ENCODE results near the gene AFF3. TPM values are rescaled to one million over a fixed set of nuclear protein-coding genes. Genes with fewer than 3 reads are reported as not detected.

AFF3 gene
- total and polyA plus RNA-seq, 2 of the 4 experiments (the other 2 are of a cell fraction) = 12.9 to 14.3 TPM

DNA sequence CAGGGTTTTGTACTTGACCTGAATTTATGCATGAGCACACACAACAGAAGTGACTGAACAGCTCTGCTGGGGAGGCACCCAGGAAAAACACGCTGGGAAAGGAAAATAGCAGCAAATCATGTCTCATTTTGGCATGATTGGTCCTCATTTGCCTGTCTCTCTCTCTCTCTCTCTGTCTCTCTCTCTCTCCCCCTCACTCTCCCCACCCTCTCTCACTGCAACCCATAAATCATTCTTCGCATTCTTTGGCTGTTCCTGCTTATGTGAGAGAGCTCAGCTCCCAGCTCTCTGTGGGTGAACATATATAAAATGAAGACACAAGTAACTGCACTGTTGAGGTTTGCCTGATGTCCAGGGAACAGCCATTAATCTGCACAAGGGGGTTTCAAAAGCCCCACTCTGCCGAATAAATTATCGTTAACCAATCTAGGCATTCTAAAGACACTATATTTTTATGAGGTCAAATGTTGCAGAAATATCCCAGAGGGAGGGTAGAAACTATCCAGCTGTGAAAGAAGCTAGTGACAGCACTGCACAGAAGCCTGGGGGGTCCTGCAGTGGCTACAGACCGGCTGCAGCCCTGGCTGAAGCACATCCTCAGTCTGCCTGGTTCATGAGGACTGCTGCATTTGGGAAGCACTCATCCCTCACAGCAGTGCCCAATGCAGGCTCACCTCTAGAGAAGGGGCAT, 260.3 kb downstream of the AFF3 start:
- Histone ChIP-seq H3K27ac (ENCODE audit: insufficient read depth, low read length) (peak overlapping the region; percentile 86), H2BK20ac (ENCODE audit: low read depth, low read length) (peak overlapping the region; percentile 99), H3K56ac (ENCODE audit: extremely low read depth, insufficient read depth, low read length) (peak overlapping the region; percentile 97), H3K36me3 (ENCODE audit: control insufficient read depth, insufficient read depth, low read length) (no peaks in the 10 kb centered on the region), H3K9me1 (ENCODE audit: insufficient read depth, low read length) (peaks cover 11% of the 10 kb centered on the region), H3K9ac (ENCODE audit: low read depth, low read length) (peak overlapping the region; percentile 68), H2AK9ac (replicated peaks; ENCODE audit: low read depth, low read length, poor library complexity) (peak overlapping the region; percentile 86), H4K5ac (ENCODE audit: low read depth, low read length) (peak overlapping the region; percentile 85), H2BK15ac (ENCODE audit: low read depth, low read length) (peak overlapping the region; percentile 85; the same call in 2 of the 3 replicates), H3K4ac (ENCODE audit: low read depth, low read length) (peak overlapping the region; percentile 97), H2AFZ (replicated peaks; ENCODE audit: low read length, poor library complexity) (no peak overlapping the region), H3K4me1 (ENCODE audit: control insufficient read depth, insufficient read depth, low read length) (peaks cover 22% of the 10 kb centered on the region), H3K14ac (replicated peaks; ENCODE audit: low read depth, low read length) (peak overlapping the region; percentile 94), H2AK5ac (ENCODE audit: low read depth, low read length) (peak overlapping the region; percentile 97), H4K20me1 (ENCODE audit: insufficient read depth, low read length) (no peaks in the 10 kb centered on the region), H4K91ac (ENCODE audit: insufficient read depth, low read depth, low read length) (peak overlapping the region; percentile 99), H3K9me3 (ENCODE audit: control insufficient read depth, insufficient read depth, low read length) (no peaks in the 10 kb centered on the region), H2BK120ac (ENCODE audit: low read depth, low read length) (peak overlapping the region; percentile 98), H3K18ac (ENCODE audit: low read depth, low read length) (peak overlapping the region; percentile 97), H3K4me3 (ENCODE audit: insufficient read depth, low read depth, low read length) (no peak overlapping the region), H4K8ac (ENCODE audit: low read depth in 2 of 2, low read length in 2 of 2) (peak overlapping the region; percentile 90 to 95), H3K4me2 (ENCODE audit: low read depth, low read length) (peak overlapping the region; percentile 32), H2BK5ac (ENCODE audit: low read depth, low read length, poor library complexity, severe bottlenecking) (peak overlapping the region; percentile 97), H3K23ac (ENCODE audit: low read depth, low read length) (peak overlapping the region; percentile 96), H3K79me1 (ENCODE audit: low read depth in 1 of 2, low read length in 2 of 2) (peaks cover 6 to 27% of the 10 kb centered on the region in 2 experiments), H3K27me3 (ENCODE audit: control insufficient read depth, insufficient read depth, low read length) (no peaks in the 10 kb centered on the region)
- TF ChIP-seq POLR2A (IDR thresholded peaks at IDR 0.05; ENCODE audit: low read depth, low read length) = peak; percentile 57
- TF ChIP-seq SMC3 (IDR thresholded peaks at IDR 0.05; ENCODE audit: low read depth, low read length) = peak; percentile 25; the same call in 1 of the 2 replicates
- no peak for TF ChIP-seq CHD1 (IDR thresholded peaks at IDR 0.05; ENCODE audit: low read depth, low read length)
- peak; percentile 30; the same call in 1 of the 2 replicates for TF ChIP-seq RAD21 (IDR thresholded peaks at IDR 0.05; ENCODE audit: low read length)
- TF ChIP-seq MAZ (IDR thresholded peaks at IDR 0.05; ENCODE audit: borderline replicate concordance, low read depth, low read length) = peak; percentile 96
- ATAC-seq (ENCODE audit: low read depth) (peak; percentile 46), DNase-seq (peak; percentile 95)
- BruUV-seq (replicated peaks) = no TSS peak
- dilution Hi-C loops (cut with HindIII; ENCODE audit: low sequenced_read_pairs, unreplicated experiment) = no loop called here
- POLR2A ChIA-PET (ENCODE audit: unreplicated experiment) = interaction anchor here (0.5 to 0.6 kb wide), 3 partner anchors 9 to 175 kb away, joined by 3 to 9 read pairs (median 4); no protein-coding TSS in a partner anchor
- intact Hi-C loops (cut with micrococcal nuclease) = loop anchor here (5.0 kb wide), 2 partner anchors 155 to 360 kb away; no protein-coding TSS in a partner anchor
- 20% methylated on average over 1 of the region's 5 CpGs; no CpG with 5 or more reads in 1 of the 2 experiments for WGBS, 2 experiments (ENCODE audit: extremely low coverage in 2 of 2, insufficient read length in 1 of 2)
- in situ Hi-C loops (cut with MboI; ENCODE audit: low sequenced_read_pairs) = no loop called here
- CTCF ChIA-PET = interaction anchor here (0.6 to 1.4 kb wide), 5 partner anchors 17 to 137 kb away, joined by 3 to 4 read pairs (median 4); no protein-coding TSS in a partner anchor

Data from IMR-90 (cell line).